Gastroesophageal sphincter (tissue), 4 donors: ENCODE data around the gene LRRFIP1. TPM values are rescaled to one million over a fixed set of nuclear protein-coding genes. Genes with fewer than 3 reads are reported as not detected.
A peak's percentile ranks its signal among the peaks of the same experiment; 100 is the strongest.
"Not testable (repeated sequence)": the region's sequence is repeated elsewhere in the genome, so short reads cannot be mapped to it uniquely, and the experiment has no call there.

Experiments used
- ATAC-seq: fragments of 150-250 bp; one replicate; pipeline ENCODE4 v1.9.1; 2016; ENCODE audit warnings: mild to moderate bottlenecking, moderate library complexity
- H3K27ac ChIP-seq, 4 donors: fragments of 200-600 bp; sonication (generic) in 3 of 4; 1 replicate in 3 of 4; 2 replicates in 1 of 4; pipeline ENCODE4 v1.5.1; 2016 to 2019
- H3K27me3 ChIP-seq: fragments of 200-600 bp; sonication (generic); one replicate; pipeline ENCODE4 v1.5.1; 2019
- H3K36me3 ChIP-seq, 2 donors: fragments of 200-600 bp; sonication (generic); one replicate each; pipeline ENCODE4 v1.5.1; 2019; ENCODE audit warnings: control low read depth in 1 of 2
- H3K4me1 ChIP-seq, 3 donors: fragments of 200-600 bp; sonication (generic); 1 replicate in 2 of 3; 2 replicates in 1 of 3; pipeline ENCODE4 v1.5.1; 2016 to 2019; ENCODE audit warnings: control low read depth in 2 of 3
- H3K4me3 ChIP-seq, 2 donors: fragments of 200-600 bp; sonication (generic); one replicate each; pipeline ENCODE4 v1.5.1; 2019; ENCODE audit warnings: mild to moderate bottlenecking in 1 of 2, moderate library complexity in 1 of 2
- H3K9me3 ChIP-seq, 3 donors: fragments of 200-600 bp; sonication (generic); one replicate each; pipeline ENCODE4 v1.5.1; 2017 to 2019; ENCODE audit warnings: control low read depth in 2 of 3
- CTCF ChIP-seq, 4 experiments: fragments of 200-600 bp in 2 of 4; fragments of 450-650 bp in 2 of 4; sonication (generic) in 1 of 4; IDR thresholded peaks; one replicate each; pipeline ENCODE4 v1.5.1; 2017 to 2019; ENCODE audit warnings: antibody characterized with exemption in 4 of 4, mild to moderate bottlenecking in 2 of 4, moderate library complexity in 2 of 4
- EP300 ChIP-seq: sonication (generic); formaldehyde crosslinking; IDR thresholded peaks from one replicate; pipeline ENCODE4 v1.6.1; 2017; ENCODE audit warnings: antibody characterized with exemption, mild to moderate bottlenecking
- POLR2A ChIP-seq, 2 donors: fragments of 450-650 bp; IDR thresholded peaks; one replicate each; pipeline ENCODE4 v1.6.1; 2017; ENCODE audit warnings: antibody characterized with exemption in 2 of 2, mild to moderate bottlenecking in 2 of 2, moderate library complexity in 1 of 2
- POLR2AphosphoS5 ChIP-seq: sonication (generic); formaldehyde crosslinking; IDR thresholded peaks from one replicate; pipeline ENCODE4 v1.6.1; 2017; ENCODE audit warnings: antibody characterized with exemption
- WGBS, 2 donors: methylation state at CpG; one replicate each; pipeline ENCODE4 v1.1.5; 2018; ENCODE audit warnings: low coverage in 1 of 2; 5-methylcytosine and 5-hydroxymethylcytosine counted together
- total RNA-seq, 4 donors: library from RNA; depleted of rRNA; stranded (reverse); fragments of >200 nt; gene quantifications; one replicate each; pipeline ENCODE4 v1.1.0, GENCODE V29; 2016

The LRRFIP1 gene
- total RNA-seq, 4 donors from 2014 or later, result 164 to 225 (median 179) TPM

GRCh38 chr2:237591141-237591881 is 36.1 kb upstream of the LRRFIP1 start:
- Histone ChIP-seq H3K27ac (peak overlapping the region in 3 of 4 donors; percentile 57 to 75 (median 68)), H3K4me1 (peaks cover 0 to 54% (median 24%) of the 10 kb centered on the region in 3 donors), H3K27me3 (no peaks in the 10 kb centered on the region), H3K36me3 (no peaks in the 10 kb centered on the region), H3K4me3 (no peak overlapping the region), H3K9me3 (no peaks in the 10 kb centered on the region)
- TF ChIP-seq EP300 (no peak), CTCF (IDR thresholded peaks at IDR 0.05) (no peak), POLR2A (IDR thresholded peaks at IDR 0.05) (no peak)
- no peak for ATAC-seq
- WGBS, 2 donors, result 67 to 94% methylated on average over 1 to 6 of the region's 19 CpGs

- H3K9me3 ChIP-seq, result no peaks in the 10 kb centered on the region
- no peaks in the 10 kb centered on the region for H3K36me3 ChIP-seq
- no peak for TF ChIP-seq POLR2A (IDR thresholded peaks at IDR 0.05)
- TF ChIP-seq CTCF (IDR thresholded peaks at IDR 0.05), result no peak
- no peak for TF ChIP-seq EP300
- no peak for TF ChIP-seq POLR2AphosphoS5
- H3K4me3 ChIP-seq, result no peak overlapping the region
- peak overlapping the region in 2 of 4 donors; percentile 85 to 88 for H3K27ac ChIP-seq
- ATAC-seq, result no peak
- 97% methylated on average over 5 of the region's 18 CpGs; no CpG with 5 or more reads in 1 of the 2 donors for WGBS, 2 donors
- H3K27me3 ChIP-seq, result no peaks in the 10 kb centered on the region
- H3K4me1 ChIP-seq, result peaks cover 0 to 66% (median 24%) of the 10 kb centered on the region in 3 donors
These were observed 34.9 kb upstream of the LRRFIP1 start for GRCh38 chr2:237592425-237592980.

GRCh38 chr2:237593036-237593435 is 34.4 kb upstream of the LRRFIP1 start:
- H3K27ac ChIP-seq, result peak overlapping the region in 3 of 4 donors; percentile 85 to 88 (median 85)
- TF ChIP-seq POLR2AphosphoS5 (no peak), POLR2A (IDR thresholded peaks at IDR 0.05) (no peak)
- no peak for ATAC-seq
- peaks cover 0 to 69% (median 24%) of the 10 kb centered on the region in 3 donors for H3K4me1 ChIP-seq
- 60 to 73% methylated on average over 1 to 3 of the region's 10 CpGs for WGBS, 2 donors
- no peak overlapping the region for H3K4me3 ChIP-seq
- no peaks in the 10 kb centered on the region for H3K36me3 ChIP-seq
- H3K27me3 ChIP-seq, result no peaks in the 10 kb centered on the region
- no peaks in the 10 kb centered on the region for H3K9me3 ChIP-seq

GRCh38 chr2:237593596-237594320 is 33.6 kb upstream of the LRRFIP1 start:
- H3K27ac ChIP-seq, result peak overlapping the region; percentile 73 to 88 (median 85)
- H3K4me1 ChIP-seq, result peaks cover 0 to 75% (median 24%) of the 10 kb centered on the region in 3 donors
- 93 to 96% methylated on average over 8 to 9 of the region's 17 CpGs for WGBS, 2 donors
- H3K4me3 ChIP-seq, result no peak overlapping the region
- TF ChIP-seq POLR2AphosphoS5, result no peak
- TF ChIP-seq EP300, result no peak
- TF ChIP-seq CTCF (IDR thresholded peaks at IDR 0.05), result no peak
- no peak for TF ChIP-seq POLR2A (IDR thresholded peaks at IDR 0.05)
- no peaks in the 10 kb centered on the region for H3K9me3 ChIP-seq
- no peak for ATAC-seq
- H3K27me3 ChIP-seq, result no peaks in the 10 kb centered on the region
- no peaks in the 10 kb centered on the region for H3K36me3 ChIP-seq

- no peak overlapping the region for H3K4me3 ChIP-seq
- peaks cover 0 to 83% (median 24%) of the 10 kb centered on the region in 3 donors for H3K4me1 ChIP-seq
- TF ChIP-seq EP300, result no peak
- ATAC-seq, result peak; percentile 54
- WGBS, 2 donors, result 21 to 69% methylated on average over 4 to 5 of the region's 5 CpGs
- H3K36me3 ChIP-seq, result no peaks in the 10 kb centered on the region
- no peaks in the 10 kb centered on the region for H3K27me3 ChIP-seq
- H3K27ac ChIP-seq, result peak overlapping the region; percentile 73 to 88 (median 85)
- no peaks in the 10 kb centered on the region for H3K9me3 ChIP-seq
These were observed 32.9 kb upstream of the LRRFIP1 start for GRCh38 chr2:237594514-237594871.

- H3K9me3 ChIP-seq, H3K4me3 ChIP-seq, H3K27me3 ChIP-seq, ATAC-seq, H3K36me3 ChIP-seq: not testable (repeated sequence)
- 98% methylated on average over 5 of the region's 5 CpGs; no CpG with 5 or more reads in 1 of the 2 donors for WGBS, 2 donors
- Histone ChIP-seq H3K27ac (peak overlapping the region in 3 of 4 donors; percentile 85 to 88 (median 88)), H3K4me1 (peaks cover 0 to 84% (median 24%) of the 10 kb centered on the region in 3 donors)
These were observed 31.4 kb upstream of the LRRFIP1 start for GRCh38 chr2:237595829-237596519.
